Mucosa of descending colon (tissue), 3 donors: ENCODE results near the gene JMJD7. TPM values are rescaled to one million over a fixed set of nuclear protein-coding genes. Genes with fewer than 3 reads are reported as not detected.

ENCODE experiments used
- ATAC-seq: fragments of 200-7000 bp; cut with Tn5 transposase; one replicate; pipeline ENCODE4 v1.9.1; 2020; ENCODE audit warnings: mild to moderate bottlenecking, moderate library complexity
- DNase-seq, 3 donors: peaks; one replicate each; pipeline ENCODE4 v3.0.0-alpha.2; 2020
- H3K36me3 ChIP-seq: fragments of 200-600 bp; one replicate; pipeline ENCODE4 v1.8.0; 2021; ENCODE audit warnings: low read depth, mild to moderate bottlenecking
- H3K4me1 ChIP-seq: fragments of 200-600 bp; one replicate; pipeline ENCODE4 v1.8.0; 2021; ENCODE audit warnings: low read depth, mild to moderate bottlenecking
- H3K4me3 ChIP-seq: fragments of 200-600 bp; one replicate; pipeline ENCODE4 v1.8.0; 2021; ENCODE audit warnings: mild to moderate bottlenecking
- H3K9me3 ChIP-seq: fragments of 200-600 bp; one replicate; pipeline ENCODE4 v1.8.0; 2021; ENCODE audit warnings: mild to moderate bottlenecking
- CTCF ChIP-seq: fragments of 200-600 bp; IDR thresholded peaks from one replicate; pipeline ENCODE4 v1.8.0; 2022; ENCODE audit warnings: antibody characterized with exemption, mild to moderate bottlenecking
- intact Hi-C, 2 donors: fragments of 100-400 bp; cut with DNase I in 1 of 2; cut with micrococcal nuclease in 1 of 2; formaldehyde crosslinking; loops; one replicate each; pipeline versions ENCODE4 v1.11.0 to v1.11.1; 2022; cut with DNase I, micrococcal nuclease
- total RNA-seq, 3 donors: library from RNA; stranded (reverse); fragmentation: NEBNext Ultra II Directional in 2 of 3; extraction: Animal tissue kit (Norgen Biotek cat#: 25700) in 2 of 3; gene quantifications; one replicate each; pipeline versions ENCODE4 v1.2.1 to v1.2.4, GENCODE V29; 2021 to 2023
- donor health status: DM: no; HTN: no; CAD: no; lungs with moderate emphysema.
- donor health status: DM: no; HTN: no; CAD: no.
- donor health status: DM: no; HTN: yes; CAD: no.

The JMJD7 gene
- total RNA-seq, 3 donors from 2014 or later: 9.8 to 15.2 (median 10.8) TPM

- H3K9me3 ChIP-seq: no peaks in the 10 kb centered on the region
- no peak overlapping the region for H3K4me3 ChIP-seq
- no peaks in the 10 kb centered on the region for H3K4me1 ChIP-seq
- intact Hi-C loops: no loop called here
- no peak for TF ChIP-seq CTCF
- DNase-seq (no peak), ATAC-seq (no peak)
- H3K36me3 ChIP-seq: no peaks in the 10 kb centered on the region
These were observed 21.3 kb downstream of the JMJD7 start for GRCh38 chr15:41849204-41849603.

GRCh38 chr15:41849861-41850260, 22.0 kb downstream of the JMJD7 start:
- Histone ChIP-seq H3K36me3 (no peaks in the 10 kb centered on the region), H3K4me3 (no peak overlapping the region), H3K4me1 (no peaks in the 10 kb centered on the region), H3K9me3 (no peaks in the 10 kb centered on the region)
- ATAC-seq (no peak), DNase-seq (no peak)
- TF ChIP-seq CTCF: no peak
- intact Hi-C loops: no loop called here

- Histone ChIP-seq H3K9me3 (no peaks in the 10 kb centered on the region), H3K4me1 (no peaks in the 10 kb centered on the region), H3K4me3 (no peak overlapping the region), H3K36me3 (no peaks in the 10 kb centered on the region)
- DNase-seq: no peak
- ATAC-seq: no peak
- TF ChIP-seq CTCF: no peak
- intact Hi-C loops: no loop called here
These were observed 22.7 kb downstream of the JMJD7 start for GRCh38 chr15:41850482-41851166.

GRCh38 chr15:41851167-41851523, 23.3 kb downstream of the JMJD7 start:
- H3K9me3 ChIP-seq: no peaks in the 10 kb centered on the region
- H3K4me3 ChIP-seq: no peak overlapping the region
- ATAC-seq: no peak
- no peak for TF ChIP-seq CTCF
- no peaks in the 10 kb centered on the region for H3K4me1 ChIP-seq
- H3K36me3 ChIP-seq: no peaks in the 10 kb centered on the region
- intact Hi-C loops: no loop called here
- no peak for DNase-seq

GRCh38 chr15:41851755-41852370, 24.0 kb downstream of the JMJD7 start:
- Histone ChIP-seq H3K9me3 (no peaks in the 10 kb centered on the region), H3K36me3 (no peaks in the 10 kb centered on the region), H3K4me1 (no peaks in the 10 kb centered on the region), H3K4me3 (no peak overlapping the region)
- intact Hi-C loops: no loop called here
- no peak for DNase-seq
- TF ChIP-seq CTCF: no peak
- ATAC-seq: no peak
